WTC11 (cell line): ENCODE data around the gene SETMAR. TPM values are rescaled to one million over a fixed set of nuclear protein-coding genes. Genes with fewer than 3 reads are reported as not detected.
A peak's percentile ranks its signal among the peaks of the same experiment; 100 is the strongest.

Experiments used
- ATAC-seq: fragments of 200-7000 bp; cut with Tn5 transposase; 2 replicates; pipeline ENCODE4 v1.10.0; 2021; ENCODE audit warnings: mild to moderate bottlenecking, moderate library complexity
- CTCF ChIA-PET: fragments of 300-600 bp; sonication (Branson Sonifier 250); formaldehyde crosslinking; loops from one replicate; lab custom pipeline; 2021; ENCODE audit warnings: antibody characterized with exemption; lab: Charles Lee
- POLR2A ChIA-PET: fragments of 350-600 bp; sonication (Branson Sonifier 250); formaldehyde crosslinking; loops from one replicate; lab custom pipeline; 2021; ENCODE audit warnings: antibody characterized with exemption; lab: Charles Lee
- DNase-seq: peaks from one replicate; pipeline ENCODE4 v3.0.0; 2021; ENCODE audit warnings: low spot score
- H3K27ac Mint-ChIP-seq: 2 replicates; pipeline ENCODE4 v1.8.0; 2021; ENCODE audit warnings: mixed read lengths
- H3K27me3 Mint-ChIP-seq: 2 replicates; pipeline ENCODE4 v1.8.0; 2021; ENCODE audit warnings: low read depth, mild to moderate bottlenecking, moderate library complexity, mixed read lengths
- H3K36me3 Mint-ChIP-seq: 2 replicates; pipeline ENCODE4 v1.8.0; 2021; ENCODE audit warnings: mixed read lengths
- H3K4me1 Mint-ChIP-seq: 2 replicates; pipeline ENCODE4 v1.8.0; 2022; ENCODE audit warnings: mixed read lengths
- H3K4me3 Mint-ChIP-seq: 2 replicates; pipeline ENCODE4 v1.8.0; 2021; ENCODE audit warnings: mild to moderate bottlenecking, moderate library complexity, mixed read lengths
- H3K9me3 Mint-ChIP-seq: 2 replicates; pipeline ENCODE4 v1.8.0; 2021; ENCODE audit warnings: mixed read lengths
- ESRRA ChIP-seq: sonication (generic); formaldehyde crosslinking; IDR thresholded peaks from 2 replicates; pipeline ENCODE4 v1.8.1; 2022; ENCODE audit warnings: mild to moderate bottlenecking, missing genetic modification reagents, borderline replicate concordance
- FOXJ3 ChIP-seq: sonication (generic); formaldehyde crosslinking; IDR thresholded peaks from 2 replicates; pipeline ENCODE4 v1.9.0; 2021; ENCODE audit warnings: missing genetic modification reagents, mild to moderate bottlenecking, borderline replicate concordance
- FOXK1 ChIP-seq: sonication (generic); formaldehyde crosslinking; IDR thresholded peaks from 2 replicates; pipeline ENCODE4 v1.8.0; 2022; ENCODE audit warnings: mild to moderate bottlenecking, moderate library complexity, missing genetic modification reagents
- GTF2I ChIP-seq: fragments of 250-450 bp; sonication (Bioruptor Pico); conservative IDR thresholded peaks from 2 replicates; pipeline ENCODE4 v1.4.0; 2021; ENCODE audit warnings: mild to moderate bottlenecking
- KAT7 ChIP-seq: sonication (generic); formaldehyde crosslinking; IDR thresholded peaks from 2 replicates; pipeline ENCODE4 v1.8.1; 2023; ENCODE audit warnings: missing genetic modification reagents, mild to moderate bottlenecking, borderline replicate concordance
- SMAD3 ChIP-seq: sonication (generic); formaldehyde crosslinking; IDR thresholded peaks from 2 replicates; pipeline ENCODE4 v1.8.0; 2022; ENCODE audit warnings: missing genetic modification reagents, mild to moderate bottlenecking, borderline replicate concordance
- SMAD4 ChIP-seq: sonication (generic); formaldehyde crosslinking; IDR thresholded peaks from 2 replicates; pipeline ENCODE4 v1.8.0; 2022; ENCODE audit warnings: mild to moderate bottlenecking, missing genetic modification reagents
- ZNF317 ChIP-seq: sonication (generic); formaldehyde crosslinking; IDR thresholded peaks from 2 replicates; pipeline ENCODE4 v1.8.1; 2023; ENCODE audit warnings: low read depth, mild to moderate bottlenecking, moderate library complexity, missing genetic modification reagents, borderline replicate concordance
- total RNA-seq: library from RNA; stranded (reverse); gene quantifications from 3 replicates; pipeline ENCODE4 v1.2.3, GENCODE V29; 2021
- TF ChIP-seq, protein P1 (sequence below): sonication (generic); formaldehyde crosslinking; IDR thresholded peaks from 2 replicates; pipeline ENCODE4 v1.8.0; 2023; ENCODE audit warnings: missing genetic modification reagents
- TF ChIP-seq, protein P2 (sequence below): sonication (generic); formaldehyde crosslinking; IDR thresholded peaks from 2 replicates; pipeline ENCODE4 v1.8.0; 2022; ENCODE audit warnings: mild to moderate bottlenecking, missing genetic modification reagents
- TF ChIP-seq, protein P3 (sequence below): sonication (generic); formaldehyde crosslinking; IDR thresholded peaks from 2 replicates; pipeline ENCODE4 v1.8.1; 2023; ENCODE audit warnings: mild to moderate bottlenecking, missing genetic modification reagents, borderline replicate concordance

SETMAR gene
- total RNA-seq, 1 experiment from 2014 or later, result 11.6 TPM

DNA sequence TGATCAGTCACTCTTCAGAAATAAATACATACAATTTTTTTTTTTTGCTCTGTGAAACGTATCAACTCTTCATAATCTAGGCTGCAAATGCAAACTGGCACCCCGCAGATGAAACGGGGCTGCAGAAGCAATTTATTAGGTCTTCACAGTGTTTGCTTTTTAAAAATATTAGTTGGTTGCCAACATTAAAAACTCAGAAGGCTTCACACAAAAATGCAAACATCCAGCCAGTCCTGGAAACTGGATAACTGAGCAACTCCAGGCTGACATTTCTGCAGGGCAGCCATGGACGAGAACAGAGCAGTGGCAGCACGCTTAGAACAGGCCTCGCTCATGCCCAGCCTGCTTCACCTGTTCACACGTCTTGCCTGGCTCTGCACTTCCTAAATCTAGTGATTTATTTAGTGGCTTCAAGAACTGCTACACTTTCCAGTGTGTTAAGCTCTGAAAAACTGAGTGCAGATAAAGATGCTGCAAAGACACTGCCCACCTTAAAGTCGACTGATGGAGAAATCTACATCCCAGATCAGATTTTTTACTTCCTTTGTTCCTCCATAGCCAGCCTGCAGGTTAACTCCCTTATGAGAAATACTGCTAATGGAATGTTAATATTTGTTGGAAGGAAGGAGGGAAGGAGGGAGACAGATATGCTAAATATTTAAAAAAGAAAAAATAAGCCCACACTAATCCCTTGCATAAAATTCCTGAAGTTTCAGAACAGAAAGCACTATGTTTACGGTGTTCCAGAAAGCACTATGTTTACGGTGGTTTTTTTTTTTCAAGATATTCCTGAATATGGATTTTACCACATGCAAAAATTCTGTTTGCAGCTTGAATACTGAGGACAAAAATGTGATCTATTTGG is 53.6 kb downstream of the SETMAR start:
- no peak for DNase-seq
- Mint-ChIP-seq H3K4me3 (no peak overlapping the region), H3K27me3 (no peaks in the 10 kb centered on the region), H3K4me1 (no peaks in the 10 kb centered on the region), H3K9me3 (no peaks in the 10 kb centered on the region), H3K27ac (peak overlapping the region; percentile 45), H3K36me3 (no peaks in the 10 kb centered on the region)
- ATAC-seq, result no peak
- ChIA-PET POLR2A (no interaction called here), CTCF (interaction anchor here (0.8 to 1.0 kb wide), 2 partner anchors 19 to 364 kb away, joined by 3 read pairs; no protein-coding TSS in a partner anchor)
- TF ChIP-seq SMAD4 (CRISPR knock-in tag), result no peak
- TF ChIP-seq, protein P1, sequence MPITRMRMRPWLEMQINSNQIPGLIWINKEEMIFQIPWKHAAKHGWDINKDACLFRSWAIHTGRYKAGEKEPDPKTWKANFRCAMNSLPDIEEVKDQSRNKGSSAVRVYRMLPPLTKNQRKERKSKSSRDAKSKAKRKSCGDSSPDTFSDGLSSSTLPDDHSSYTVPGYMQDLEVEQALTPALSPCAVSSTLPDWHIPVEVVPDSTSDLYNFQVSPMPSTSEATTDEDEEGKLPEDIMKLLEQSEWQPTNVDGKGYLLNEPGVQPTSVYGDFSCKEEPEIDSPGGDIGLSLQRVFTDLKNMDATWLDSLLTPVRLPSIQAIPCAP (CRISPR knock-in tag), result no peak
- TF ChIP-seq ZNF317 (CRISPR knock-in tag), result no peak
- no peak for TF ChIP-seq FOXK1
- TF ChIP-seq KAT7, result no peak
- TF ChIP-seq, protein P2, sequence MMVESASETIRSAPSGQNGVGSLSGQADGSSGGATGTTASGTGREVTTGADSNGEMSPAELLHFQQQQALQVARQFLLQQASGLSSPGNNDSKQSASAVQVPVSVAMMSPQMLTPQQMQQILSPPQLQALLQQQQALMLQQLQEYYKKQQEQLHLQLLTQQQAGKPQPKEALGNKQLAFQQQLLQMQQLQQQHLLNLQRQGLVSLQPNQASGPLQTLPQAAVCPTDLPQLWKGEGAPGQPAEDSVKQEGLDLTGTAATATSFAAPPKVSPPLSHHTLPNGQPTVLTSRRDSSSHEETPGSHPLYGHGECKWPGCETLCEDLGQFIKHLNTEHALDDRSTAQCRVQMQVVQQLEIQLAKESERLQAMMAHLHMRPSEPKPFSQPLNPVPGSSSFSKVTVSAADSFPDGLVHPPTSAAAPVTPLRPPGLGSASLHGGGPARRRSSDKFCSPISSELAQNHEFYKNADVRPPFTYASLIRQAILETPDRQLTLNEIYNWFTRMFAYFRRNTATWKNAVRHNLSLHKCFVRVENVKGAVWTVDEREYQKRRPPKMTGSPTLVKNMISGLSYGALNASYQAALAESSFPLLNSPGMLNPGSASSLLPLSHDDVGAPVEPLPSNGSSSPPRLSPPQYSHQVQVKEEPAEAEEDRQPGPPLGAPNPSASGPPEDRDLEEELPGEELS (CRISPR knock-in tag), result no peak
- TF ChIP-seq ESRRA (CRISPR knock-in tag), result no peak
- no peak for TF ChIP-seq GTF2I (CRISPR knock-in tag)

DNA sequence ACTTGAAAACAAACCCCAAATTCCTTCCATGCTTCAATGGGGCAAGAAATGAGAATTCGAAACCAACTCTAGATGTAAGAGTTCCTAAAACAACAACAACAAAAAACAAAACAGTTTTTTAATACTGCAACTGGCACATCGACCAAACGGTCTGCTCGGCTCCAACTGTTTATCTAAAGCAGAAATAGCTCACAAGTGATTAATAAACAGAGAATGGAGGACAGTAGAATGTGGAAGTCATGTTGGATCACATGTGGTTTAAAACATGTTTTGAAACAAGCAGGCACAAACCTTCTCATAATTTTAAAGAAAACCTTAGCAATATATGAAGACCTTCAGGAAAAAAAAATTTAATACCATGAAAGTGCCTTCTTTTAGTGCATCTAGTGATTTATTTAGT is 55.1 kb downstream of the SETMAR start:
- Mint-ChIP-seq H3K36me3 (no peaks in the 10 kb centered on the region), H3K27ac (no peak overlapping the region)
- POLR2A ChIA-PET, result no interaction called here

More for the DNA sequence above, 55.1 kb downstream of the SETMAR start:
- Mint-ChIP-seq H3K4me1 (no peaks in the 10 kb centered on the region), H3K4me3 (no peak overlapping the region), H3K27me3 (no peaks in the 10 kb centered on the region), H3K9me3 (no peaks in the 10 kb centered on the region)
- CTCF ChIA-PET, result interaction anchor here (1.3 kb wide), 1 partner anchor 275 kb away, joined by 4 read pairs; no protein-coding TSS in a partner anchor
- TF ChIP-seq FOXJ3 (CRISPR knock-in tag) (no peak), SMAD3 (CRISPR knock-in tag) (no peak)
- TF ChIP-seq, protein P3, sequence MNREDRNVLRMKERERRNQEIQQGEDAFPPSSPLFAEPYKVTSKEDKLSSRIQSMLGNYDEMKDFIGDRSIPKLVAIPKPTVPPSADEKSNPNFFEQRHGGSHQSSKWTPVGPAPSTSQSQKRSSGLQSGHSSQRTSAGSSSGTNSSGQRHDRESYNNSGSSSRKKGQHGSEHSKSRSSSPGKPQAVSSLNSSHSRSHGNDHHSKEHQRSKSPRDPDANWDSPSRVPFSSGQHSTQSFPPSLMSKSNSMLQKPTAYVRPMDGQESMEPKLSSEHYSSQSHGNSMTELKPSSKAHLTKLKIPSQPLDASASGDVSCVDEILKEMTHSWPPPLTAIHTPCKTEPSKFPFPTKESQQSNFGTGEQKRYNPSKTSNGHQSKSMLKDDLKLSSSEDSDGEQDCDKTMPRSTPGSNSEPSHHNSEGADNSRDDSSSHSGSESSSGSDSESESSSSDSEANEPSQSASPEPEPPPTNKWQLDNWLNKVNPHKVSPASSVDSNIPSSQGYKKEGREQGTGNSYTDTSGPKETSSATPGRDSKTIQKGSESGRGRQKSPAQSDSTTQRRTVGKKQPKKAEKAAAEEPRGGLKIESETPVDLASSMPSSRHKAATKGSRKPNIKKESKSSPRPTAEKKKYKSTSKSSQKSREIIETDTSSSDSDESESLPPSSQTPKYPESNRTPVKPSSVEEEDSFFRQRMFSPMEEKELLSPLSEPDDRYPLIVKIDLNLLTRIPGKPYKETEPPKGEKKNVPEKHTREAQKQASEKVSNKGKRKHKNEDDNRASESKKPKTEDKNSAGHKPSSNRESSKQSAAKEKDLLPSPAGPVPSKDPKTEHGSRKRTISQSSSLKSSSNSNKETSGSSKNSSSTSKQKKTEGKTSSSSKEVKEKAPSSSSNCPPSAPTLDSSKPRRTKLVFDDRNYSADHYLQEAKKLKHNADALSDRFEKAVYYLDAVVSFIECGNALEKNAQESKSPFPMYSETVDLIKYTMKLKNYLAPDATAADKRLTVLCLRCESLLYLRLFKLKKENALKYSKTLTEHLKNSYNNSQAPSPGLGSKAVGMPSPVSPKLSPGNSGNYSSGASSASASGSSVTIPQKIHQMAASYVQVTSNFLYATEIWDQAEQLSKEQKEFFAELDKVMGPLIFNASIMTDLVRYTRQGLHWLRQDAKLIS (CRISPR knock-in tag), result no peak
- TF ChIP-seq, protein P1 (CRISPR knock-in tag), result no peak
- no peak for DNase-seq
- no peak for ATAC-seq
